ENCODE results near the gene IL12A. TPM values are rescaled to one million over a fixed set of nuclear protein-coding genes. Genes with fewer than 3 reads are reported as not detected.

The IL12A gene
- polyA plus RNA-seq, 1 donor from 2014 or later, result not detected

DNA sequence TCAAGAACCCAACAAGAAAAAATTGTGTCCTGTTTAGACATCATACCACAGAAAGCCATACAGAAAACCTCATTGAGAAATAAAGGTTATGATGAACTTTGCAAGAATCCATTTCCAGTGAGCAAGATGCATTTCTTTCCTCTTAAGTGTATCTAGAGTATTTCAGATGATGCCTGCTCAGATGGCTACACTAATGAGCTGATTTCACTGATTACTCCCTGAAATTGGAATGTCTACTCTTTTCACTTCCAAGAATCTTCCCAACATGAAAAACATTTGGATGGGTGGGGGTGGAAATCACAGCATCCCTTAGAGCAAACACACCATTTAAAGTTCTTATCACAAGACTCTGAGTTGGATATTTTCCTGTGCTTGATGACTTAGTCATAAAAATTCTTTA lies 41.4 kb upstream of the IL12A start:
- H3K4me2 ChIP-seq (ENCODE audit: low read length), result no peak overlapping the region
- TF ChIP-seq TAF1 (IDR thresholded peaks at IDR 0.05; ENCODE audit: low read depth) (no peak), EP300 (conservative IDR thresholded peaks at IDR 0.05; ENCODE audit: poor library complexity, severe bottlenecking) (no peak), MXI1 (conservative IDR thresholded peaks at IDR 0.05; ENCODE audit: poor library complexity, severe bottlenecking) (no peak), POLR2AphosphoS5 (IDR thresholded peaks at IDR 0.05) (no peak), SMC3 (conservative IDR thresholded peaks at IDR 0.05; ENCODE audit: poor library complexity) (no peak), EZH2 (IDR thresholded peaks at IDR 0.05; ENCODE audit: borderline replicate concordance, insufficient read depth, low read length, poor library complexity, severe bottlenecking) (no peak), RAD21 (conservative IDR thresholded peaks at IDR 0.05) (no peak)
- TF ChIP-seq, protein P1, sequence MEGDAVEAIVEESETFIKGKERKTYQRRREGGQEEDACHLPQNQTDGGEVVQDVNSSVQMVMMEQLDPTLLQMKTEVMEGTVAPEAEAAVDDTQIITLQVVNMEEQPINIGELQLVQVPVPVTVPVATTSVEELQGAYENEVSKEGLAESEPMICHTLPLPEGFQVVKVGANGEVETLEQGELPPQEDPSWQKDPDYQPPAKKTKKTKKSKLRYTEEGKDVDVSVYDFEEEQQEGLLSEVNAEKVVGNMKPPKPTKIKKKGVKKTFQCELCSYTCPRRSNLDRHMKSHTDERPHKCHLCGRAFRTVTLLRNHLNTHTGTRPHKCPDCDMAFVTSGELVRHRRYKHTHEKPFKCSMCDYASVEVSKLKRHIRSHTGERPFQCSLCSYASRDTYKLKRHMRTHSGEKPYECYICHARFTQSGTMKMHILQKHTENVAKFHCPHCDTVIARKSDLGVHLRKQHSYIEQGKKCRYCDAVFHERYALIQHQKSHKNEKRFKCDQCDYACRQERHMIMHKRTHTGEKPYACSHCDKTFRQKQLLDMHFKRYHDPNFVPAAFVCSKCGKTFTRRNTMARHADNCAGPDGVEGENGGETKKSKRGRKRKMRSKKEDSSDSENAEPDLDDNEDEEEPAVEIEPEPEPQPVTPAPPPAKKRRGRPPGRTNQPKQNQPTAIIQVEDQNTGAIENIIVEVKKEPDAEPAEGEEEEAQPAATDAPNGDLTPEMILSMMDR (IDR thresholded peaks at IDR 0.05; ENCODE audit: poor library complexity, severe bottlenecking), result no peak
- TF ChIP-seq, protein P2, sequence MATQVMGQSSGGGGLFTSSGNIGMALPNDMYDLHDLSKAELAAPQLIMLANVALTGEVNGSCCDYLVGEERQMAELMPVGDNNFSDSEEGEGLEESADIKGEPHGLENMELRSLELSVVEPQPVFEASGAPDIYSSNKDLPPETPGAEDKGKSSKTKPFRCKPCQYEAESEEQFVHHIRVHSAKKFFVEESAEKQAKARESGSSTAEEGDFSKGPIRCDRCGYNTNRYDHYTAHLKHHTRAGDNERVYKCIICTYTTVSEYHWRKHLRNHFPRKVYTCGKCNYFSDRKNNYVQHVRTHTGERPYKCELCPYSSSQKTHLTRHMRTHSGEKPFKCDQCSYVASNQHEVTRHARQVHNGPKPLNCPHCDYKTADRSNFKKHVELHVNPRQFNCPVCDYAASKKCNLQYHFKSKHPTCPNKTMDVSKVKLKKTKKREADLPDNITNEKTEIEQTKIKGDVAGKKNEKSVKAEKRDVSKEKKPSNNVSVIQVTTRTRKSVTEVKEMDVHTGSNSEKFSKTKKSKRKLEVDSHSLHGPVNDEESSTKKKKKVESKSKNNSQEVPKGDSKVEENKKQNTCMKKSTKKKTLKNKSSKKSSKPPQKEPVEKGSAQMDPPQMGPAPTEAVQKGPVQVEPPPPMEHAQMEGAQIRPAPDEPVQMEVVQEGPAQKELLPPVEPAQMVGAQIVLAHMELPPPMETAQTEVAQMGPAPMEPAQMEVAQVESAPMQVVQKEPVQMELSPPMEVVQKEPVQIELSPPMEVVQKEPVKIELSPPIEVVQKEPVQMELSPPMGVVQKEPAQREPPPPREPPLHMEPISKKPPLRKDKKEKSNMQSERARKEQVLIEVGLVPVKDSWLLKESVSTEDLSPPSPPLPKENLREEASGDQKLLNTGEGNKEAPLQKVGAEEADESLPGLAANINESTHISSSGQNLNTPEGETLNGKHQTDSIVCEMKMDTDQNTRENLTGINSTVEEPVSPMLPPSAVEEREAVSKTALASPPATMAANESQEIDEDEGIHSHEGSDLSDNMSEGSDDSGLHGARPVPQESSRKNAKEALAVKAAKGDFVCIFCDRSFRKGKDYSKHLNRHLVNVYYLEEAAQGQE (IDR thresholded peaks at IDR 0.05; ENCODE audit: borderline replicate concordance), result no peak
- H3K4me3 ChIP-seq (ENCODE audit: low read length), result no peak overlapping the region
- H3K9ac ChIP-seq (ENCODE audit: low read length), result no peak overlapping the region
- no peak overlapping the region for H3K27ac ChIP-seq (ENCODE audit: low read length)
- H3F3A ChIP-seq (ENCODE audit: insufficient read depth, low read length, poor library complexity, severe bottlenecking), result no peaks in the 10 kb centered on the region
- H4K20me1 ChIP-seq (ENCODE audit: insufficient read depth), result no peaks in the 10 kb centered on the region
- no peaks in the 10 kb centered on the region for H3K79me2 ChIP-seq (replicated peaks; ENCODE audit: insufficient read depth, low read length)
- no peaks in the 10 kb centered on the region for H3K36me3 ChIP-seq (ENCODE audit: insufficient read depth, low read length)
- H3K9me3 ChIP-seq (ENCODE audit: low read length), result no peaks in the 10 kb centered on the region
- H2AFZ ChIP-seq (ENCODE audit: low read depth, low read length), result no peak overlapping the region
- no peaks in the 10 kb centered on the region for H3K27me3 ChIP-seq (ENCODE audit: insufficient read depth, low read depth, low read length)
- H3K9me2 ChIP-seq (ENCODE audit: insufficient read depth, low read length), result no peaks in the 10 kb centered on the region

DNA sequence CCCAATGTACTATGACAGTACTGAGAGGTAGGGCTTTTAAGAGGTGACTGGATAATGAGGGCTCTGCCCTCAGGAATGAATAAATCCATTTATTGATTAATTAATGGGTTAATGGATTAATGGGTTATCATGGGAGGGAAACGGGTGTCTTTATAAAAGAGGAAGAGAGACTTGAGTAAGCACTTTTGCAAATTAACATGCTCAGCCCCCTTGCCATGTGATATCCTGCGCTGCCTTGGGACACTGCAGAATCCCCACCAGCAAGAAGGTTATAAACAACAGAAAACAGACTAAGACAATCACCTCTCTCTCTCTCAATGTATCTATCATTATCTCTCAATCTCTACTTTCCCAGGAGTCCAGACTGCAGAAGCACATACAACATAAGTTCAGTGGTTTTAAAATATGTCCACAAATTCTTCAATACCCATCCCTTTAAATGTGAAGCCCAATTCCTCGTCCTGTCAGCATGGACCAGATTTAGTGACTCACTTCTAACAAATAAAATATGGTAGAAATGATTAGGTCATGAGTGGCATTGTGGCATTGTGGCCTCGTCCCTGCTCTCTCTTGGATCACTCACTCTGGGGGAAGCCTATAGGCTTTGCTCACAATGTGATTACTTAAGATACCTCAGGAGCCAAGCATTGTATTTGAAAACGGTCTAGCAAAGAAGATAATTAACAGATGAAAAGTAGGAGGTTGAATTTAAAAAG lies 40.0 kb upstream of the IL12A start:
- Histone ChIP-seq H3K27ac (ENCODE audit: low read length) (no peak overlapping the region), H3K27me3 (ENCODE audit: insufficient read depth, low read depth, low read length) (no peaks in the 10 kb centered on the region), H3F3A (ENCODE audit: insufficient read depth, low read length, poor library complexity, severe bottlenecking) (peaks cover 3% of the 10 kb centered on the region), H4K20me1 (ENCODE audit: insufficient read depth) (no peaks in the 10 kb centered on the region), H3K9ac (ENCODE audit: low read length) (no peak overlapping the region), H3K4me2 (ENCODE audit: low read length) (no peak overlapping the region), H3K9me2 (ENCODE audit: insufficient read depth, low read length) (no peaks in the 10 kb centered on the region), H2AFZ (ENCODE audit: low read depth, low read length) (no peak overlapping the region), H3K9me3 (ENCODE audit: low read length) (no peaks in the 10 kb centered on the region), H3K36me3 (ENCODE audit: insufficient read depth, low read length) (no peaks in the 10 kb centered on the region), H3K79me2 (replicated peaks; ENCODE audit: insufficient read depth, low read length) (no peaks in the 10 kb centered on the region), H3K4me3 (ENCODE audit: low read length) (no peak overlapping the region)
- TF ChIP-seq TAF1 (IDR thresholded peaks at IDR 0.05; ENCODE audit: low read depth), result no peak

Data from neural cell (in vitro differentiated cells).